HG03139 (cell line): ENCODE data around the gene SOS1.
A peak's percentile ranks its signal among the peaks of the same experiment; 100 is the strongest.
"Not testable (repeated sequence)": the region's sequence is repeated elsewhere in the genome, so short reads cannot be mapped to it uniquely, and the experiment has no call there.

Experiments
- ATAC-seq: cut with Tn5 transposase; IDR thresholded peaks from one replicate; pipeline ENCODE4 v1.9.1; 2021; ENCODE audit not compliant: unreplicated experiment

The SOS1 gene

GRCh38 chr2:39107724-39108273 is 13.1 kb downstream of the SOS1 start:
- no peak for ATAC-seq

GRCh38 chr2:39107156-39107555 is 13.7 kb downstream of the SOS1 start:
- ATAC-seq = no peak

GRCh38 chr2:39099870-39100728 is 20.8 kb downstream of the SOS1 start:
- ATAC-seq = peak; percentile 53

GRCh38 chr2:39099310-39099869 is 21.5 kb downstream of the SOS1 start:
- no peak for ATAC-seq

GRCh38 chr2:39095624-39096023 is 25.2 kb downstream of the SOS1 start:
- ATAC-seq = no peak

- ATAC-seq = peak; percentile 82
These were observed 26.0 kb downstream of the SOS1 start for GRCh38 chr2:39094717-39095363.

- ATAC-seq = no peak
These were observed 27.5 kb downstream of the SOS1 start for GRCh38 chr2:39093218-39093898.

GRCh38 chr2:39091543-39091942 is 29.3 kb downstream of the SOS1 start:
- no peak for ATAC-seq

- no peak for ATAC-seq
These were observed 29.8 kb downstream of the SOS1 start for GRCh38 chr2:39091063-39091462.

GRCh38 chr2:39080152-39080551 is 40.7 kb downstream of the SOS1 start:
- ATAC-seq = no peak

- ATAC-seq = no peak
These were observed 50.9 kb downstream of the SOS1 start for GRCh38 chr2:39069890-39070465.

- no peak for ATAC-seq
These were observed 51.7 kb downstream of the SOS1 start for GRCh38 chr2:39069136-39069515.

- no peak for ATAC-seq
These were observed 52.3 kb downstream of the SOS1 start for GRCh38 chr2:39068299-39069135.

GRCh38 chr2:39065616-39066015 is 55.2 kb downstream of the SOS1 start:
- no peak for ATAC-seq

GRCh38 chr2:39062320-39062719 is 58.5 kb downstream of the SOS1 start:
- ATAC-seq = no peak

GRCh38 chr2:39061280-39061679 is 59.6 kb downstream of the SOS1 start:
- ATAC-seq = no peak

- no peak for ATAC-seq
These were observed 61.4 kb downstream of the SOS1 start for GRCh38 chr2:39059366-39059952.

- no peak for ATAC-seq
These were observed 62.8 kb downstream of the SOS1 start for GRCh38 chr2:39058101-39058500.

- ATAC-seq = not testable (repeated sequence)
These were observed 68.2 kb downstream of the SOS1 start for GRCh38 chr2:39052665-39053064.

GRCh38 chr2:39050109-39050508 is 70.7 kb downstream of the SOS1 start:
- ATAC-seq = no peak
